IMR-90 (cell line): ENCODE data around the gene MAPK8IP3. TPM values are rescaled to one million over a fixed set of nuclear protein-coding genes. Genes with fewer than 3 reads are reported as not detected.
A peak's percentile ranks its signal among the peaks of the same experiment; 100 is the strongest.

ENCODE experiments used
- ATAC-seq: fragments of 200-7000 bp; cut with Tn5 transposase; 2 replicates; pipeline ENCODE4 v1.9.1; 2020; ENCODE audit warnings: low read depth, mild to moderate bottlenecking, moderate library complexity
- BruUV-seq: library from RNA; stranded (reverse); fragments of 400-500 nt; replicated peaks from 2 replicates; lab custom pipeline; 2021; lab: Mats Ljungman, UMichigan
- CTCF ChIA-PET: fragments of 300-600 bp; formaldehyde crosslinking; extraction: SDS; loops from one replicate; lab custom pipeline; 2021; ENCODE audit warnings: antibody characterized with exemption; lab: Yijun Ruan, JAX
- POLR2A ChIA-PET: fragments of 300-600 bp; sonication (Branson Sonifier 250); formaldehyde crosslinking; loops from one replicate; lab custom pipeline; 2022; ENCODE audit warnings: antibody characterized with exemption; ENCODE audit not compliant: unreplicated experiment; lab: Charles Lee
- DNase-seq: peaks from one replicate; pipeline ENCODE4 v3.0.0; 2013
- H2AFZ ChIP-seq: replicated peaks from 2 replicates; pipeline ENCODE3; 2013; ENCODE audit warnings: low read length, mild to moderate bottlenecking; ENCODE audit not compliant: poor library complexity
- H2AK5ac ChIP-seq: 2 replicates; pipeline ENCODE4 v1.6.1; 2013; ENCODE audit warnings: low read depth, low read length, inconsistent platforms
- H2AK9ac ChIP-seq: replicated peaks from 2 replicates; pipeline ENCODE3; 2013; ENCODE audit warnings: mild to moderate bottlenecking, low read depth, low read length, moderate library complexity; ENCODE audit not compliant: poor library complexity
- H2BK120ac ChIP-seq: 2 replicates; pipeline ENCODE4 v1.6.1; 2013; ENCODE audit warnings: low read depth, low read length, inconsistent platforms
- H2BK15ac ChIP-seq: 3 replicates; pipeline ENCODE4 v1.6.1; 2013; ENCODE audit warnings: low read depth, low read length, inconsistent platforms
- H2BK20ac ChIP-seq: 2 replicates; pipeline ENCODE4 v1.6.1; 2013; ENCODE audit warnings: low read depth, mild to moderate bottlenecking, inconsistent platforms, low read length, moderate library complexity
- H2BK5ac ChIP-seq: 2 replicates; pipeline ENCODE4 v1.6.1; 2013; ENCODE audit warnings: mild to moderate bottlenecking, low read depth, low read length, inconsistent platforms; ENCODE audit not compliant: poor library complexity, severe bottlenecking
- H3K14ac ChIP-seq: replicated peaks from 2 replicates; pipeline ENCODE4 v1.6.1; 2013; ENCODE audit warnings: low read depth, low read length, inconsistent platforms
- H3K18ac ChIP-seq: 2 replicates; pipeline ENCODE4 v1.6.1; 2013; ENCODE audit warnings: low read depth, low read length, control low read depth
- H3K23ac ChIP-seq: 2 replicates; pipeline ENCODE4 v1.6.1; 2013; ENCODE audit warnings: low read depth, low read length, inconsistent platforms
- H3K27ac ChIP-seq: 2 replicates; pipeline ENCODE4 v1.5.1; 2013; ENCODE audit warnings: mild to moderate bottlenecking, control low read depth, low read length; ENCODE audit not compliant: insufficient read depth
- H3K27me3 ChIP-seq: 2 replicates; pipeline ENCODE4 v1.6.1; 2013; ENCODE audit warnings: low read length; ENCODE audit not compliant: control insufficient read depth, insufficient read depth
- H3K36me3 ChIP-seq: 2 replicates; pipeline ENCODE4 v1.6.1; 2013; ENCODE audit warnings: low read length, mixed read lengths; ENCODE audit not compliant: control insufficient read depth, insufficient read depth
- H3K4ac ChIP-seq: 2 replicates; pipeline ENCODE4 v1.6.1; 2013; ENCODE audit warnings: low read depth, low read length, inconsistent platforms
- H3K4me1 ChIP-seq: 2 replicates; pipeline ENCODE4 v1.6.1; 2013; ENCODE audit warnings: low read length, mixed read lengths; ENCODE audit not compliant: control insufficient read depth, insufficient read depth
- H3K4me2 ChIP-seq: 2 replicates; pipeline ENCODE4 v1.6.1; 2013; ENCODE audit warnings: low read depth, mild to moderate bottlenecking, control low read depth, low read length, moderate library complexity
- H3K4me3 ChIP-seq: 2 replicates; pipeline ENCODE4 v1.5.1; 2013; ENCODE audit warnings: low read depth, mild to moderate bottlenecking, control low read depth, low read length, moderate library complexity; ENCODE audit not compliant: insufficient read depth
- H3K56ac ChIP-seq: 2 replicates; pipeline ENCODE4 v1.6.1; 2013; ENCODE audit warnings: low read length, inconsistent platforms; ENCODE audit not compliant: insufficient read depth; ENCODE audit errors: extremely low read depth
- H3K79me1 ChIP-seq, 2 experiments: 2 replicates each; pipeline ENCODE4 v1.6.1; 2013; ENCODE audit warnings: low read length in 2 of 2, inconsistent platforms in 1 of 2, low read depth in 1 of 2
- H3K9ac ChIP-seq: 2 replicates; pipeline ENCODE4 v1.6.1; 2013; ENCODE audit warnings: low read depth, low read length, control low read depth
- H3K9me1 ChIP-seq: 2 replicates; pipeline ENCODE4 v1.6.1; 2013; ENCODE audit warnings: low read length, inconsistent platforms; ENCODE audit not compliant: insufficient read depth
- H3K9me3 ChIP-seq: 2 replicates; pipeline ENCODE4 v1.6.1; 2013; ENCODE audit warnings: low read length; ENCODE audit not compliant: control insufficient read depth, insufficient read depth
- H4K20me1 ChIP-seq: 2 replicates; pipeline ENCODE4 v1.6.1; 2013; ENCODE audit warnings: low read length, inconsistent platforms; ENCODE audit not compliant: insufficient read depth
- H4K5ac ChIP-seq: 2 replicates; pipeline ENCODE4 v1.6.1; 2013; ENCODE audit warnings: mild to moderate bottlenecking, low read depth, low read length, control low read depth
- H4K8ac ChIP-seq, 2 experiments: 2 replicates each; pipeline ENCODE4 v1.6.1; 2013; ENCODE audit warnings: low read depth in 2 of 2, low read length in 2 of 2, control low read depth in 1 of 2, inconsistent platforms in 1 of 2
- H4K91ac ChIP-seq: 2 replicates; pipeline ENCODE4 v1.6.1; 2013; ENCODE audit warnings: low read depth, low read length, inconsistent platforms; ENCODE audit not compliant: insufficient read depth
- BHLHE40 ChIP-seq: fragments of 150-350 bp; IDR thresholded peaks from 2 replicates; pipeline ENCODE4 v1.6.1; 2016; ENCODE audit warnings: mild to moderate bottlenecking, low read depth, low read length
- CHD1 ChIP-seq: IDR thresholded peaks from 2 replicates; pipeline ENCODE4 v1.6.1; 2012; ENCODE audit warnings: low read depth, low read length, improper control_type of control experiment
- FOS ChIP-seq: fragments of 150-350 bp; IDR thresholded peaks from 2 replicates; pipeline ENCODE4 v1.6.1; 2016; ENCODE audit warnings: low read depth, low read length
- WGBS, 2 experiments: methylation state at CpG; one replicate each; pipeline versions ENCODE4 v1.1.5 to v1.1.7; 2013; ENCODE audit warnings: missing lambda C conversion rate in 2 of 2; ENCODE audit not compliant: insufficient read length in 1 of 2; ENCODE audit errors: extremely low coverage in 2 of 2; 5-methylcytosine and 5-hydroxymethylcytosine counted together
- dilution Hi-C: fragments of 300-500 bp; cut with HindIII; formaldehyde crosslinking; loops from one replicate; pipeline ENCODE4 v1.14.3; 2018; ENCODE audit warnings: low sequenced_read_pairs; ENCODE audit not compliant: unreplicated experiment
- in situ Hi-C: fragments of 300-500 bp; cut with MboI; formaldehyde crosslinking; loops from 3 replicates; pipeline ENCODE4 v1.14.3; 2019; ENCODE audit warnings: low sequenced_read_pairs, inconsistent platforms, mixed read lengths
- intact Hi-C: fragments of 100-400 bp; cut with micrococcal nuclease; formaldehyde crosslinking; loops from 2 replicates; pipeline ENCODE4 v1.10.0; 2022
- polyA plus RNA-seq, 3 experiments: library from polyadenylated mRNA; depleted of rRNA; stranded (reverse); fragments of >200 nt; gene quantifications; 2 replicates each; pipeline ENCODE4 v1.2.3, GENCODE V29; 2012; ENCODE audit warnings: low replicate concordance in 1 of 3
- total RNA-seq: library from RNA; depleted of rRNA; stranded (reverse); fragments of >200 nt; gene quantifications from 2 replicates; pipeline ENCODE4 v1.2.3, GENCODE V29; 2012

MAPK8IP3 gene
- total and polyA plus RNA-seq, 2 of the 4 experiments (the other 2 are of a cell fraction) = 17.0 to 69.1 TPM

DNA sequence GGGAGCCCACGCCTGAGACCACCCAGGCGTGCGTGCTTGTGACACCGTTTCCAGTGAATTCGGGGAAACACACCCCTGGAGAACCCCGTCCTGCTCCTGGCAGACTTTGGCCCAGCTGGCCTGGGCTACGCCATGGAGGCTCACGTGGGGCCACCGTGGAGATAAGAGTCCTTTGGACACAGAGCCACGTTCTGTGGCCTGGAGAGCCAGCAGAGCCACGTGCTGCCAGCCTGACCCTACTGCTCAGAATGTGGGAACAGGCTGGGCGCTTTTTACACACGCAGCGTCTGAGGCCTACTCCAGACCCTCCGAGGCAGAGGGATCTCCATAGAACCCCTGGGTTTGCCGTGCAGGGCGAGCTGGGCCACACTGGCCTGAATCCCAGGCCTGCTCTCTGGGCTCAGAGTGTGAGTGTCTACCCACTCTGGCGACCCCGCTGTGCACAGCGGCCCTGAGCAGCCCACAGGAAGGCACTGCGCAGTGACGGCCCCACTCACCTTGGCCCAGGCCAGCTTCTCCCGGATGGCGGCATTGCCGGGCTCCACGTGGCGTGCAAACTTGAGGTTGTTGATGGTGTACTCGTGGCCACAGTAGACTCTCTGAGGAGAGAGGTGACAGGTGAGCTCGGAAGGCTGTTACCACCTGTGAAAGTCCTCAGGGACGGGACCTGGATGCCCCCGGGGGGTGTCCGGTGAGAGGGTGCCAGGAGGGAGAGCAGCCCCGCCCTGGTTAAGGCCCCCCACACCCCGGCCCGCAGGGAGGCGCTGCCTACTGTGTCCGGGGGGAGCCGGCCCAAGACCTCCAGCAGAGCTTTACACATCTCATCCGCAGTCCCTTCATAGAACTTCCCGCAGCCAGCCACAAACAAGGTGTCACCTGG, 110.6 kb downstream of the MAPK8IP3 start:
- Histone ChIP-seq H2AK9ac (peak overlapping the region; percentile 79), H3K9ac (no peak overlapping the region), H3K18ac (no peak overlapping the region), H4K91ac (no peak overlapping the region), H2AFZ (no peak overlapping the region), H3K4me2 (no peak overlapping the region), H2BK5ac (no peak overlapping the region), H4K8ac (no peak overlapping the region), H4K5ac (no peak overlapping the region), H2BK120ac (no peak overlapping the region), H3K27ac (no peak overlapping the region), H3K27me3 (no peaks in the 10 kb centered on the region), H3K79me1 (no peaks in the 10 kb centered on the region), H3K14ac (no peak overlapping the region), H3K36me3 (peaks cover 15% of the 10 kb centered on the region), H3K56ac (no peak overlapping the region), H2BK20ac (no peak overlapping the region), H4K20me1 (no peaks in the 10 kb centered on the region), H3K4ac (no peak overlapping the region), H3K9me3 (no peaks in the 10 kb centered on the region), H3K4me3 (no peak overlapping the region), H2AK5ac (no peak overlapping the region), H3K23ac (no peak overlapping the region), H3K4me1 (peaks cover 4% of the 10 kb centered on the region; the same call in 1 of the 2 replicates), H3K9me1 (peaks cover 2% of the 10 kb centered on the region; the same call in 1 of the 2 replicates), H2BK15ac (no peak overlapping the region)
- intact Hi-C loops (no loop called here), dilution Hi-C loops (no loop called here), in situ Hi-C loops (no loop called here)
- no peak for ATAC-seq
- BruUV-seq = no TSS peak
- CTCF ChIA-PET = no interaction called here
- TF ChIP-seq CHD1 = no peak
- TF ChIP-seq BHLHE40 = no peak
- no peak for TF ChIP-seq FOS
- 97% methylated on average over 16 of the region's 40 CpGs; no CpG with 5 or more reads in 1 of the 2 experiments for WGBS, 2 experiments
- POLR2A ChIA-PET = no interaction called here
- DNase-seq = no peak
